Smooth muscle cell (in vitro differentiated cells): ENCODE results near the gene GALNT17. TPM values are rescaled to one million over a fixed set of nuclear protein-coding genes. Genes with fewer than 3 reads are reported as not detected.

Experiments
- DNase-seq: peaks from one replicate; lab custom pipeline; 2025; ENCODE audit not compliant: unreplicated experiment; lab: John Stamatoyannopoulos, UW
- H2AFZ ChIP-seq: fragments of 200-600 bp; sonication (generic); 2 replicates; pipeline ENCODE4 v1.6.0; 2016; ENCODE audit warnings: antibody characterized with exemption, low read depth, mild to moderate bottlenecking
- H3F3A ChIP-seq: fragments of 200-600 bp; sonication (generic); 2 replicates; pipeline ENCODE4 v1.6.0; 2017; ENCODE audit warnings: antibody characterized with exemption, low read depth
- H3K27ac ChIP-seq: fragments of 200-600 bp; sonication (generic); 2 replicates; pipeline ENCODE4 v1.5.1; 2016; ENCODE audit warnings: low read depth, mild to moderate bottlenecking
- H3K27me3 ChIP-seq: fragments of 200-600 bp; sonication (generic); 2 replicates; pipeline ENCODE4 v1.6.1; 2016; ENCODE audit warnings: low read depth, mild to moderate bottlenecking
- H3K36me3 ChIP-seq: fragments of 200-600 bp; sonication (generic); 2 replicates; pipeline ENCODE4 v1.5.1; 2016; ENCODE audit warnings: low read depth
- H3K4me1 ChIP-seq: fragments of 200-600 bp; sonication (generic); 2 replicates; pipeline ENCODE4 v1.5.1; 2016; ENCODE audit warnings: low read depth
- H3K4me2 ChIP-seq: fragments of 200-600 bp; sonication (generic); 2 replicates; pipeline ENCODE4 v1.6.0; 2016; ENCODE audit warnings: mild to moderate bottlenecking
- H3K4me3 ChIP-seq: fragments of 200-600 bp; sonication (generic); 2 replicates; pipeline ENCODE4 v1.5.1; 2016; ENCODE audit warnings: mild to moderate bottlenecking
- H3K79me2 ChIP-seq: fragments of 200-600 bp; sonication (generic); 2 replicates; pipeline ENCODE4 v1.6.0; 2016; ENCODE audit warnings: low read depth, mild to moderate bottlenecking
- H3K9ac ChIP-seq: fragments of 200-600 bp; sonication (generic); 2 replicates; pipeline ENCODE4 v1.6.0; 2016; ENCODE audit warnings: low read depth
- H3K9me3 ChIP-seq: fragments of 200-600 bp; sonication (generic); replicated peaks from 2 replicates; pipeline ENCODE4 v1.5.1; 2016; ENCODE audit warnings: low read depth
- H4K20me1 ChIP-seq: fragments of 200-600 bp; sonication (generic); 2 replicates; pipeline ENCODE4 v1.6.0; 2016; ENCODE audit warnings: low read depth
- WGBS: methylation state at CpG from one replicate; pipeline ENCODE4 v1.1.7; 2016; ENCODE audit warnings: low lambda C conversion rate; 5-methylcytosine and 5-hydroxymethylcytosine counted together
- polyA plus RNA-seq: library from polyadenylated mRNA; unstranded; fragments of >200 nt; fragmentation: Nextera tagmentation; extraction: Ambion mirVana; gene quantifications from 2 replicates; pipeline ENCODE4 v1.2.1, GENCODE V29; 2016
- total RNA-seq: library from RNA; depleted of rRNA; stranded (reverse); fragments of >200 nt; gene quantifications from 2 replicates; pipeline ENCODE4 v1.2.3, GENCODE V29; 2014
- TF ChIP-seq, protein P1 (sequence below): fragments of 200-600 bp; sonication (generic); IDR thresholded peaks from 2 replicates; pipeline ENCODE4 v1.5.1; 2017; ENCODE audit warnings: borderline replicate concordance, mild to moderate bottlenecking, antibody characterized with exemption; ENCODE audit not compliant: insufficient read depth, poor library complexity, severe bottlenecking

GALNT17 gene
- total and polyA plus RNA-seq, 2 experiments from 2014 or later = 0.38 to 0.45 TPM

DNA sequence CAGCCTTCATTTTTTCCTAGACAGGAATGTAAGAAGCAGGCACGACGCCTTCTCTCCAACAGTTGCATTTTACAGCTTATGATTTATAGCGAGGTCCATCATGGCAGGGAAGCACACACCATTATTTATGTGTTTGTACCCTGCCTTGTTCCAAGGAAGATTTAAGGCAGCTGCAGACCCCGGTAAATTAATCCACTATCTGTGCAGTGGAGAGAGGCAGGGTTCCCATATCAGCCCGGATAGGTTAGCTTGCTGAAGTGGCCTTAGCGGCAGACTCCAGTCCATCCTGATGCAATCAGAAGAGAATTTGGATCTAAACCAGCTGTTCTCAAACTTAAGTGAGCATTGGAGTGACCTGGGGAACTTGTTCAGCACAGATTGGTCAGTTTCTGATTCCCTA, 359.4 kb downstream of the GALNT17 start:
- no peaks in the 10 kb centered on the region for H3K79me2 ChIP-seq
- H3K4me2 ChIP-seq = no peak overlapping the region
- H4K20me1 ChIP-seq = no peaks in the 10 kb centered on the region
- H3K4me3 ChIP-seq = no peak overlapping the region
- no peaks in the 10 kb centered on the region for H3K9me3 ChIP-seq
- H3K27me3 ChIP-seq = no peaks in the 10 kb centered on the region
- DNase-seq = no peak
- H3F3A ChIP-seq = no peaks in the 10 kb centered on the region
- no peak overlapping the region for H3K27ac ChIP-seq
- TF ChIP-seq, protein P1, sequence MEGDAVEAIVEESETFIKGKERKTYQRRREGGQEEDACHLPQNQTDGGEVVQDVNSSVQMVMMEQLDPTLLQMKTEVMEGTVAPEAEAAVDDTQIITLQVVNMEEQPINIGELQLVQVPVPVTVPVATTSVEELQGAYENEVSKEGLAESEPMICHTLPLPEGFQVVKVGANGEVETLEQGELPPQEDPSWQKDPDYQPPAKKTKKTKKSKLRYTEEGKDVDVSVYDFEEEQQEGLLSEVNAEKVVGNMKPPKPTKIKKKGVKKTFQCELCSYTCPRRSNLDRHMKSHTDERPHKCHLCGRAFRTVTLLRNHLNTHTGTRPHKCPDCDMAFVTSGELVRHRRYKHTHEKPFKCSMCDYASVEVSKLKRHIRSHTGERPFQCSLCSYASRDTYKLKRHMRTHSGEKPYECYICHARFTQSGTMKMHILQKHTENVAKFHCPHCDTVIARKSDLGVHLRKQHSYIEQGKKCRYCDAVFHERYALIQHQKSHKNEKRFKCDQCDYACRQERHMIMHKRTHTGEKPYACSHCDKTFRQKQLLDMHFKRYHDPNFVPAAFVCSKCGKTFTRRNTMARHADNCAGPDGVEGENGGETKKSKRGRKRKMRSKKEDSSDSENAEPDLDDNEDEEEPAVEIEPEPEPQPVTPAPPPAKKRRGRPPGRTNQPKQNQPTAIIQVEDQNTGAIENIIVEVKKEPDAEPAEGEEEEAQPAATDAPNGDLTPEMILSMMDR = no peak
- 67% methylated on average over 6 of the region's 6 CpGs for WGBS
- no peaks in the 10 kb centered on the region for H3K36me3 ChIP-seq
- no peaks in the 10 kb centered on the region for H3K4me1 ChIP-seq
- H2AFZ ChIP-seq = no peak overlapping the region
- no peak overlapping the region for H3K9ac ChIP-seq

DNA sequence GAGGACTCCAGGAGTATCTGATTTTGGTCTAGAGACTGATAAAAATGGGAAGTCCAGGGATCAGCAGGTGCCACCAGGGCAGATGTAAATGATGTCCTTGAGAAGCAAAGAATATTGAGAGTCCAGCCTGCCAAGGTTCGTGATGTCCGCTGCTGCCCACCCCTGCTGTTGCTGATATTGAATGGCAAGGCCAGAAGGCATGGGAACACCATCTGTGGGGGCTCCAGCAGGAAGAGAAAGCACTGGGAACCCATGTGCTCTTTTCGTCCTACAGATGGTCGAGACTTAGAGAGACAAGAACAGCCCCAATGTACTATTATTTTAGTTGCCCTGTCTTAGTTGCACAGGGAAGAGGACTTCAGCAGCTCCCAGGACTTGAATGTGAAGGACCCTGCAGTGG, 363.9 kb downstream of the GALNT17 start:
- H3K4me3 ChIP-seq = no peak overlapping the region
- no peaks in the 10 kb centered on the region for H3K27me3 ChIP-seq
- H3K9ac ChIP-seq = no peak overlapping the region
- TF ChIP-seq, protein P1 = no peak
- H3K4me2 ChIP-seq = no peak overlapping the region
- H3K27ac ChIP-seq = no peak overlapping the region
- no peaks in the 10 kb centered on the region for H3K36me3 ChIP-seq
- no peaks in the 10 kb centered on the region for H3F3A ChIP-seq
- no peak for DNase-seq
- 93% methylated on average over 4 of the region's 4 CpGs for WGBS
- H3K79me2 ChIP-seq = no peaks in the 10 kb centered on the region
- no peaks in the 10 kb centered on the region for H3K9me3 ChIP-seq
- no peaks in the 10 kb centered on the region for H3K4me1 ChIP-seq
- no peak overlapping the region for H2AFZ ChIP-seq
- no peaks in the 10 kb centered on the region for H4K20me1 ChIP-seq

DNA sequence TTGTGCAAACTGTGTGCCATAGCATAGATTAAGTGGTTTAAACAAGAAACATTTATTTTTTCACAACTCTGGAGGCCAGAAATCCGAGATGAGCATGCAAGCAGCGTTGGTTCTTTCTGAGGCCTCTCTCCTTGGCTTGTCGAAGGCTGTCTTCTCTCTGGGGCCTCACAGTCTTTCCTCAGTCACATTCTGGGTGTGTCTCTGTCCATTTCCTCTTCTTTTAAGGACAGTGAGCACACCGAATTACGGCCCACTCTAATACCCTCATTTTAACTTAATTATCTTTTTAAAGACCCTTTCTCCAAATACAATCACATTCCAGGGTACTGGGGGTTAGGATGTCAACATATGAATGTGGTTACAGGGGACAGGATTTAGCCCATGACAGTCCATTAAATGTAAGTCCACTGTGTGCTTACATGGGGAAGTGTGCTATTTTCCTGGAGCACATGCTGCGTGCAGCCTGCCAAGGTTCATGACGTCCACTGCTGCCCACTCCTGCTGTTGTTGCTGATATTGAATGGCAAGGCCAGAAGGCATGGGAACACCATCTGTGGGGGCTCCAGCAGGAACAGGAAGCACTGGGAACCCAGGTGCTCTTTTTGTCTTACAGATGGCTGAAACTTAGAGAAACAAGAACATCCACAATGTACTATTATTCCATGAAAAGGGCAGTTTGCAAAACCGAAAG, 365.5 kb downstream of the GALNT17 start:
- WGBS = 75% methylated on average over 8 of the region's 8 CpGs
- Histone ChIP-seq H3K79me2 (no peaks in the 10 kb centered on the region), H3K4me1 (no peaks in the 10 kb centered on the region), H3K4me2 (no peak overlapping the region), H3K27ac (no peak overlapping the region), H3K9ac (no peak overlapping the region), H3K4me3 (no peak overlapping the region), H3K27me3 (no peaks in the 10 kb centered on the region), H4K20me1 (no peaks in the 10 kb centered on the region), H3K36me3 (no peaks in the 10 kb centered on the region), H3K9me3 (no peaks in the 10 kb centered on the region), H3F3A (no peaks in the 10 kb centered on the region), H2AFZ (no peak overlapping the region)
- no peak for DNase-seq
- TF ChIP-seq, protein P1 = no peak

DNA sequence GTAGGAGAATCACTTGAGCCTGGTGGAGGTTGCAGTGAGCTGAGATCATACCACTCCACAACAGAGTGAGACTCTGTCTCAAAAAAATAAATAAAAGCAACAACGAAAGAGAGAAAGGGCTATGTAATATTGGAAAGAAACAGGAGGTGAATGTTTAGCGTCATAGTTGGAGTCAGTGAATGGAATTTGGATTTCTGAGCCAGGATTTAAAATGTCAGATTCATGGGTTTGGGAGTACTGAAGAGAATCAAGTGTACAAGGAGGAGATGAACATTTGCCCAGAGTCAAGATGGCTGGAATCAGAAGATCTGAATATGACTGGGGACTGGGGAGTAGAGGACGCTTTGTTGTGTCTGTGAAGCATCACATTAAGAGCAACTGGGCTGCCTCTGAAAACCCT, 366.4 kb downstream of the GALNT17 start:
- no peaks in the 10 kb centered on the region for H3K9me3 ChIP-seq
- TF ChIP-seq, protein P1 = no peak
- H3K79me2 ChIP-seq = no peaks in the 10 kb centered on the region
- H3K27me3 ChIP-seq = no peaks in the 10 kb centered on the region
- no peak overlapping the region for H3K4me3 ChIP-seq
- H2AFZ ChIP-seq = no peak overlapping the region
- H3F3A ChIP-seq = no peaks in the 10 kb centered on the region
- H3K27ac ChIP-seq = no peak overlapping the region
- 93% methylated on average over 3 of the region's 3 CpGs for WGBS
- H3K4me2 ChIP-seq = no peak overlapping the region
- H3K4me1 ChIP-seq = no peaks in the 10 kb centered on the region
- H4K20me1 ChIP-seq = no peaks in the 10 kb centered on the region
- H3K36me3 ChIP-seq = no peaks in the 10 kb centered on the region
- no peak overlapping the region for H3K9ac ChIP-seq
- DNase-seq = no peak
